Activated CD8-positive, alpha-beta memory T cell treated with anti-CD3 and anti-CD28 coated beads, Interleukin-2, amount 10 ng/mL, durations not matched to agents 7 days and 5 days (primary cell): ENCODE data around the gene VAC14. TPM values are rescaled to one million over a fixed set of nuclear protein-coding genes. Genes with fewer than 3 reads are reported as not detected.
A peak's percentile ranks its signal among the peaks of the same experiment; 100 is the strongest.

Experiments used
- ATAC-seq: fragments of 150-1000 bp; cut with Tn5 transposase; one replicate; pipeline ENCODE4 v1.10.0; 2021; ENCODE audit warnings: moderate library complexity
- CTCF ChIA-PET: fragments of 350-600 bp; sonication (Branson Sonifier 250); formaldehyde crosslinking; loops from one replicate; lab custom pipeline; 2021; ENCODE audit warnings: antibody characterized with exemption; lab: Charles Lee
- DNase-seq: peaks from one replicate; pipeline ENCODE4 v3.0.0-alpha.2; 2020
- H3K27ac Mint-ChIP-seq: one replicate; pipeline ENCODE4 v1.8.0; 2021; ENCODE audit warnings: mild to moderate bottlenecking, mixed read lengths
- H3K27me3 Mint-ChIP-seq: one replicate; pipeline ENCODE4 v1.8.0; 2021; ENCODE audit warnings: mixed read lengths
- H3K36me3 Mint-ChIP-seq: one replicate; pipeline ENCODE4 v1.8.0; 2021; ENCODE audit warnings: mild to moderate bottlenecking, mixed read lengths
- H3K4me1 Mint-ChIP-seq: one replicate; pipeline ENCODE4 v1.8.0; 2021; ENCODE audit warnings: mixed read lengths
- H3K4me3 Mint-ChIP-seq: one replicate; pipeline ENCODE4 v1.8.0; 2021; ENCODE audit warnings: mild to moderate bottlenecking, moderate library complexity, mixed read lengths
- H3K9me3 Mint-ChIP-seq: one replicate; pipeline ENCODE4 v1.8.0; 2022; ENCODE audit warnings: low read depth, mixed read lengths
- total RNA-seq, 2 experiments: library from RNA; stranded (reverse); gene quantifications; one replicate each; pipeline ENCODE4 v1.2.3, GENCODE V29; 2021

Gene VAC14
- total RNA-seq, 2 experiments from 2014 or later = 36.2 to 38.6 TPM

- no peak for DNase-seq
- Mint-ChIP-seq H3K9me3 (no peaks in the 10 kb centered on the region), H3K27me3 (no peaks in the 10 kb centered on the region), H3K4me1 (peaks cover 12% of the 10 kb centered on the region), H3K36me3 (no peaks in the 10 kb centered on the region), H3K4me3 (no peak overlapping the region), H3K27ac (no peak overlapping the region)
- CTCF ChIA-PET = interaction anchor here (1.0 to 1.3 kb wide), 2 partner anchors 80 to 113 kb away, joined by 3 read pairs; no protein-coding TSS in a partner anchor
- ATAC-seq = no peak
These were observed 143.0 kb downstream of the VAC14 start for GRCh38 chr16:70657956-70658355.

- ATAC-seq = no peak
- Mint-ChIP-seq H3K4me1 (peaks cover 12% of the 10 kb centered on the region), H3K27ac (no peak overlapping the region), H3K36me3 (no peaks in the 10 kb centered on the region), H3K9me3 (no peaks in the 10 kb centered on the region), H3K27me3 (no peaks in the 10 kb centered on the region), H3K4me3 (no peak overlapping the region)
- CTCF ChIA-PET = interaction anchor here (0.6 kb wide), 1 partner anchor 394 kb away, joined by 3 read pairs; no protein-coding TSS in a partner anchor
- no peak for DNase-seq
These were observed 144.2 kb downstream of the VAC14 start for GRCh38 chr16:70656712-70657263.

GRCh38 chr16:70656065-70656711 is 144.8 kb downstream of the VAC14 start:
- Mint-ChIP-seq H3K27ac (no peak overlapping the region), H3K9me3 (no peaks in the 10 kb centered on the region), H3K4me1 (peaks cover 12% of the 10 kb centered on the region), H3K4me3 (no peak overlapping the region), H3K36me3 (no peaks in the 10 kb centered on the region), H3K27me3 (no peaks in the 10 kb centered on the region)
- CTCF ChIA-PET = no interaction called here
- ATAC-seq = no peak
- DNase-seq = no peak

- Mint-ChIP-seq H3K36me3 (no peaks in the 10 kb centered on the region), H3K4me3 (peak overlapping the region; percentile 35), H3K9me3 (no peaks in the 10 kb centered on the region), H3K4me1 (peaks cover 8% of the 10 kb centered on the region), H3K27ac (peak overlapping the region; percentile 24), H3K27me3 (no peaks in the 10 kb centered on the region)
- CTCF ChIA-PET = interaction anchor here (0.5 to 3.7 kb wide), 20 partner anchors 14 to 504 kb away, joined by 3 to 27 read pairs (median 4); no protein-coding TSS in a partner anchor
- ATAC-seq (peak; percentile 78), DNase-seq (peak; percentile 88)
These were observed 146.9 kb downstream of the VAC14 start for GRCh38 chr16:70653809-70654771.

- CTCF ChIA-PET = interaction anchor here (0.7 to 3.7 kb wide), 22 partner anchors 21 to 503 kb away, joined by 3 to 27 read pairs (median 3); no protein-coding TSS in a partner anchor
- no peaks in the 10 kb centered on the region for H3K9me3 Mint-ChIP-seq
- ATAC-seq (peak; percentile 25), DNase-seq (no peak)
- H3K4me3 Mint-ChIP-seq = no peak overlapping the region
- no peaks in the 10 kb centered on the region for H3K27me3 Mint-ChIP-seq
- H3K27ac Mint-ChIP-seq = no peak overlapping the region
- peaks cover 8% of the 10 kb centered on the region for H3K4me1 Mint-ChIP-seq
- no peaks in the 10 kb centered on the region for H3K36me3 Mint-ChIP-seq
These were observed 147.6 kb downstream of the VAC14 start for GRCh38 chr16:70653406-70653805.

GRCh38 chr16:70652322-70652721 is 148.6 kb downstream of the VAC14 start:
- Mint-ChIP-seq H3K36me3 (no peaks in the 10 kb centered on the region), H3K27me3 (no peaks in the 10 kb centered on the region), H3K4me1 (peaks cover 8% of the 10 kb centered on the region), H3K4me3 (no peak overlapping the region), H3K9me3 (no peaks in the 10 kb centered on the region), H3K27ac (no peak overlapping the region)
- no peak for ATAC-seq
- CTCF ChIA-PET = interaction anchor here (1.0 to 3.7 kb wide), 10 partner anchors 27 to 330 kb away, joined by 3 to 27 read pairs (median 6); no protein-coding TSS in a partner anchor
- DNase-seq = no peak

GRCh38 chr16:70651524-70651923 is 149.4 kb downstream of the VAC14 start:
- CTCF ChIA-PET = interaction anchor here (0.6 to 2.7 kb wide), 3 partner anchors 86 to 269 kb away, joined by 3 to 9 read pairs (median 4); no protein-coding TSS in a partner anchor
- H3K9me3 Mint-ChIP-seq = no peaks in the 10 kb centered on the region
- DNase-seq (no peak), ATAC-seq (no peak)
- peaks cover 8% of the 10 kb centered on the region for H3K4me1 Mint-ChIP-seq
- no peaks in the 10 kb centered on the region for H3K36me3 Mint-ChIP-seq
- no peak overlapping the region for H3K4me3 Mint-ChIP-seq
- H3K27me3 Mint-ChIP-seq = no peaks in the 10 kb centered on the region
- no peak overlapping the region for H3K27ac Mint-ChIP-seq

- ATAC-seq = no peak
- CTCF ChIA-PET = interaction anchor here (0.8 kb wide), 1 partner anchor 15 kb away, joined by 3 read pairs; no protein-coding TSS in a partner anchor
These were observed 150.7 kb downstream of the VAC14 start for GRCh38 chr16:70650216-70650615.

GRCh38 chr16:70649300-70649699 is 151.7 kb downstream of the VAC14 start:
- ATAC-seq (no peak), DNase-seq (no peak)
- Mint-ChIP-seq H3K27me3 (no peaks in the 10 kb centered on the region), H3K36me3 (no peaks in the 10 kb centered on the region), H3K4me3 (no peak overlapping the region), H3K4me1 (peaks cover 7% of the 10 kb centered on the region), H3K9me3 (no peaks in the 10 kb centered on the region), H3K27ac (no peak overlapping the region)
- CTCF ChIA-PET = no interaction called here

More at GRCh38 chr16:70650216-70650615, 150.7 kb downstream of the VAC14 start:
- H3K36me3 Mint-ChIP-seq = no peaks in the 10 kb centered on the region
- no peak overlapping the region for H3K4me3 Mint-ChIP-seq
- no peaks in the 10 kb centered on the region for H3K27me3 Mint-ChIP-seq
- peaks cover 8% of the 10 kb centered on the region for H3K4me1 Mint-ChIP-seq
- no peaks in the 10 kb centered on the region for H3K9me3 Mint-ChIP-seq
- DNase-seq = no peak
- H3K27ac Mint-ChIP-seq = no peak overlapping the region

GRCh38 chr16:70648606-70649005 is 152.4 kb downstream of the VAC14 start:
- ATAC-seq (no peak), DNase-seq (no peak)
- no peaks in the 10 kb centered on the region for H3K36me3 Mint-ChIP-seq
- CTCF ChIA-PET = interaction anchor here (0.7 kb wide), 1 partner anchor 10 kb away, joined by 3 read pairs; no protein-coding TSS in a partner anchor
- no peaks in the 10 kb centered on the region for H3K9me3 Mint-ChIP-seq
- H3K4me3 Mint-ChIP-seq = no peak overlapping the region
- H3K4me1 Mint-ChIP-seq = peaks cover under 1% of the 10 kb centered on the region
- H3K27ac Mint-ChIP-seq = no peak overlapping the region
- H3K27me3 Mint-ChIP-seq = no peaks in the 10 kb centered on the region

GRCh38 chr16:70647441-70648359 is 153.3 kb downstream of the VAC14 start:
- H3K4me3 Mint-ChIP-seq = no peak overlapping the region
- ATAC-seq = no peak
- H3K27me3 Mint-ChIP-seq = peaks cover under 1% of the 10 kb centered on the region
- no peaks in the 10 kb centered on the region for H3K36me3 Mint-ChIP-seq
- no peaks in the 10 kb centered on the region for H3K9me3 Mint-ChIP-seq
- CTCF ChIA-PET = no interaction called here
- no peak overlapping the region for H3K27ac Mint-ChIP-seq
- H3K4me1 Mint-ChIP-seq = no peaks in the 10 kb centered on the region
- DNase-seq = no peak
